ENCODE data around the gene EXOSC5. TPM values are rescaled to one million over a fixed set of nuclear protein-coding genes. Genes with fewer than 3 reads are reported as not detected.
A peak's percentile ranks its signal among the peaks of the same experiment; 100 is the strongest.

EXOSC5 gene
- total RNA-seq, 1 donor, result 14.5 TPM

DNA sequence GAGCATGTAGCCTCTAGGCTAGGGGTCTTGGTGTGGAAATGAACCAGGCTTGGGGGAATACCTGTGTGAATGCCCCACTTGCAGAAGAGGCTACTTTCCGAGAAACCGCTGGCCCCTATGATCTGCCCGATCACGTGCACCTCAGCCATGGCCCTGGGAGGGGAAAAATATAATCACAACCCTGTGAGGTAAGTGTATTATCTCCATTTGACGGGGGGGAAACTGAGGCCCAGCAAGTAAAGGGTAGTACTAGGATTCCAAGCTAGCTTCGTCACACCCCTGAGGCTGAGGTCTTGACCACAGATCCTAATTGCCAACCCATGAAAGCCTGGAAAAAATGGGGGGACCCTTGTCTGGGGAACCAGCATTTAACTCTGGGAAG lies 33.8 kb downstream of the EXOSC5 start:
- Histone ChIP-seq H3K27ac (ENCODE audit: low read depth, low read length) (peak overlapping the region; percentile 100), H3K27me3 (ENCODE audit: insufficient read depth, low read length) (no peaks in the 10 kb centered on the region), H4K20me1 (ENCODE audit: insufficient read depth, low read length) (no peaks in the 10 kb centered on the region), H3K9me3 (ENCODE audit: low read depth, low read length) (no peaks in the 10 kb centered on the region), H3K4me2 (ENCODE audit: insufficient read depth, low read length) (peak overlapping the region; percentile 87), H3K79me2 (ENCODE audit: insufficient read depth, low read length) (peaks cover 32% of the 10 kb centered on the region), H3K36me3 (ENCODE audit: insufficient read depth, low read length) (peaks cover 5% of the 10 kb centered on the region), H3K4me1 (ENCODE audit: insufficient read depth, low read length) (peaks cover 20% of the 10 kb centered on the region), H3K4me3 (ENCODE audit: insufficient read depth, low read length) (peak overlapping the region; percentile 94), H2AFZ (ENCODE audit: low read length) (peak overlapping the region; percentile 95)
- TF ChIP-seq, protein P1, sequence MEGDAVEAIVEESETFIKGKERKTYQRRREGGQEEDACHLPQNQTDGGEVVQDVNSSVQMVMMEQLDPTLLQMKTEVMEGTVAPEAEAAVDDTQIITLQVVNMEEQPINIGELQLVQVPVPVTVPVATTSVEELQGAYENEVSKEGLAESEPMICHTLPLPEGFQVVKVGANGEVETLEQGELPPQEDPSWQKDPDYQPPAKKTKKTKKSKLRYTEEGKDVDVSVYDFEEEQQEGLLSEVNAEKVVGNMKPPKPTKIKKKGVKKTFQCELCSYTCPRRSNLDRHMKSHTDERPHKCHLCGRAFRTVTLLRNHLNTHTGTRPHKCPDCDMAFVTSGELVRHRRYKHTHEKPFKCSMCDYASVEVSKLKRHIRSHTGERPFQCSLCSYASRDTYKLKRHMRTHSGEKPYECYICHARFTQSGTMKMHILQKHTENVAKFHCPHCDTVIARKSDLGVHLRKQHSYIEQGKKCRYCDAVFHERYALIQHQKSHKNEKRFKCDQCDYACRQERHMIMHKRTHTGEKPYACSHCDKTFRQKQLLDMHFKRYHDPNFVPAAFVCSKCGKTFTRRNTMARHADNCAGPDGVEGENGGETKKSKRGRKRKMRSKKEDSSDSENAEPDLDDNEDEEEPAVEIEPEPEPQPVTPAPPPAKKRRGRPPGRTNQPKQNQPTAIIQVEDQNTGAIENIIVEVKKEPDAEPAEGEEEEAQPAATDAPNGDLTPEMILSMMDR (IDR thresholded peaks at IDR 0.05; ENCODE audit: extremely low read depth, low read depth, low read length), result no peak
- DNase-seq (ENCODE audit: insufficient read length, low spot score, missing footprints), result no peak

- H3K36me3 ChIP-seq (ENCODE audit: insufficient read depth, low read length), result peaks cover 5% of the 10 kb centered on the region
- peak; percentile 14 for DNase-seq (ENCODE audit: insufficient read length, low spot score, missing footprints)
- no peak overlapping the region for H3K4me3 ChIP-seq (ENCODE audit: insufficient read depth, low read length)
- H3K4me1 ChIP-seq (ENCODE audit: insufficient read depth, low read length), result peaks cover 10% of the 10 kb centered on the region
- TF ChIP-seq, protein P1 (IDR thresholded peaks at IDR 0.05; ENCODE audit: extremely low read depth, low read depth, low read length), result no peak
- H4K20me1 ChIP-seq (ENCODE audit: insufficient read depth, low read length), result no peaks in the 10 kb centered on the region
- no peak overlapping the region for H3K4me2 ChIP-seq (ENCODE audit: insufficient read depth, low read length)
- H3K79me2 ChIP-seq (ENCODE audit: insufficient read depth, low read length), result peaks cover 32% of the 10 kb centered on the region
- H3K27ac ChIP-seq (ENCODE audit: low read depth, low read length), result no peak overlapping the region
- H3K9me3 ChIP-seq (ENCODE audit: low read depth, low read length), result no peaks in the 10 kb centered on the region
- no peak overlapping the region for H2AFZ ChIP-seq (ENCODE audit: low read length)
- H3K27me3 ChIP-seq (ENCODE audit: insufficient read depth, low read length), result no peaks in the 10 kb centered on the region
Measured at GRCh38 chr19:41362143-41362847, 34.9 kb downstream of the EXOSC5 start.

GRCh38 chr19:41359741-41360140 lies 37.4 kb downstream of the EXOSC5 start:
- Histone ChIP-seq H3K36me3 (ENCODE audit: insufficient read depth, low read length) (peaks cover 5% of the 10 kb centered on the region), H4K20me1 (ENCODE audit: insufficient read depth, low read length) (no peaks in the 10 kb centered on the region), H3K27ac (ENCODE audit: low read depth, low read length) (no peak overlapping the region), H3K79me2 (ENCODE audit: insufficient read depth, low read length) (peaks cover 11% of the 10 kb centered on the region), H3K4me3 (ENCODE audit: insufficient read depth, low read length) (no peak overlapping the region), H2AFZ (ENCODE audit: low read length) (no peak overlapping the region), H3K9me3 (ENCODE audit: low read depth, low read length) (no peaks in the 10 kb centered on the region), H3K4me1 (ENCODE audit: insufficient read depth, low read length) (peaks cover 6% of the 10 kb centered on the region), H3K4me2 (ENCODE audit: insufficient read depth, low read length) (no peak overlapping the region), H3K27me3 (ENCODE audit: insufficient read depth, low read length) (no peaks in the 10 kb centered on the region)
- TF ChIP-seq, protein P1 (IDR thresholded peaks at IDR 0.05; ENCODE audit: extremely low read depth, low read depth, low read length), result no peak
- DNase-seq (ENCODE audit: insufficient read length, low spot score, missing footprints), result peak; percentile 43

DNA sequence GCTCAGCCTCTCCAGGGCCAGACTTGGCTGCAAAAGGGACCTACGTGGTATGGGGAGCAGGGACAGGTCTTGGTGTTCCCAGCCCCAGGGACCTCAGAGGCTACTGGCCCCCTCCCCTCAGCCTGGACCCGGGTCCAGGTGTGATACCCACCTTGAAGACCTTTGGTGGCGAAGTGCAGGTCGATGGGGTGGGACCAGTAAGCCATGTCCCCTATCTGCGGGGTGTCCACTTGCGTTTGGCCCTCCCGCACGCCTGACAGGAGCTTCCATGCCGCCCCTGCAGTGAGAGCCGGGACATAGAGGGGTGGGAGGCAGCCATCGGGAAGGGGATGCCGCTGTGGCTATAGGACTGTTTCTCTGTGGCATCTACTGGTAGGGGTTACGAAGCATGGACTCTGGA lies 39.4 kb downstream of the EXOSC5 start:
- peaks cover 5% of the 10 kb centered on the region for H3K36me3 ChIP-seq (ENCODE audit: insufficient read depth, low read length)
- peaks cover 7% of the 10 kb centered on the region for H3K79me2 ChIP-seq (ENCODE audit: insufficient read depth, low read length)
- TF ChIP-seq, protein P1 (IDR thresholded peaks at IDR 0.05; ENCODE audit: extremely low read depth, low read depth, low read length), result no peak
- H3K4me2 ChIP-seq (ENCODE audit: insufficient read depth, low read length), result no peak overlapping the region
- H3K9me3 ChIP-seq (ENCODE audit: low read depth, low read length), result no peaks in the 10 kb centered on the region
- DNase-seq (ENCODE audit: insufficient read length, low spot score, missing footprints), result peak; percentile 26
- H3K4me3 ChIP-seq (ENCODE audit: insufficient read depth, low read length), result no peak overlapping the region
- peaks cover 3% of the 10 kb centered on the region for H4K20me1 ChIP-seq (ENCODE audit: insufficient read depth, low read length)
- H3K27me3 ChIP-seq (ENCODE audit: insufficient read depth, low read length), result no peaks in the 10 kb centered on the region
- H2AFZ ChIP-seq (ENCODE audit: low read length), result no peak overlapping the region
- H3K4me1 ChIP-seq (ENCODE audit: insufficient read depth, low read length), result peaks cover 5% of the 10 kb centered on the region
- H3K27ac ChIP-seq (ENCODE audit: low read depth, low read length), result no peak overlapping the region
